GM19035 (cell line): ENCODE measurements around the gene MAGI2.

ENCODE experiments used
- ATAC-seq: cut with Tn5 transposase; IDR thresholded peaks from one replicate; pipeline ENCODE4 v1.9.1; 2021; ENCODE audit not compliant: unreplicated experiment

MAGI2 gene

DNA sequence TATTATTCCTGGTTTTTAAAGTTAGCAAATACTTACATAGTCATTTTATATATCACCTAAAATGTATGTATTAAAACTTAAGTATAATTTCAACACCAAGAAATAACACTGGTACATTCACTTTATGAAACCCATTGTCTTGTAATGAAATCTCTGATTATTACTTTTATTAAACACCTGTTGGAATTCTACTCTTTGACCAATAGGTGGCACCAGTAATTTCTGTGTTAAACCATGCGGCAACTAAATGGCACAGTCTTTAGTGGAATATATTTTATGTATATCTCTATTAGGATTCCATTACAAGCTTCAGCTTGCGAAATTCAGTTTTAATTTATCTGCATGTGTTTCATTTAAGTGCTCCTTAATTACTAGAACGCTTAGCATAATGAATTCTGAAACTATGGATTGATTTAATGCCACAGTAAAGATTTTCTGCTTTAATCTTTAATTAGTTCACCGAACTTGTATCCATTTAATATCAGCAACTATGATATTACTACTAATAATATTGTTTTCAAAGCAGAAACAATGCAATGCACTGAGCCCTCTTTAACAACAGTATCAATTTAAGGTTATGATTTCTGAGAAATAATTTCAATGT is 181.3 kb downstream of the MAGI2 start:
- peak; percentile 88 for ATAC-seq

DNA sequence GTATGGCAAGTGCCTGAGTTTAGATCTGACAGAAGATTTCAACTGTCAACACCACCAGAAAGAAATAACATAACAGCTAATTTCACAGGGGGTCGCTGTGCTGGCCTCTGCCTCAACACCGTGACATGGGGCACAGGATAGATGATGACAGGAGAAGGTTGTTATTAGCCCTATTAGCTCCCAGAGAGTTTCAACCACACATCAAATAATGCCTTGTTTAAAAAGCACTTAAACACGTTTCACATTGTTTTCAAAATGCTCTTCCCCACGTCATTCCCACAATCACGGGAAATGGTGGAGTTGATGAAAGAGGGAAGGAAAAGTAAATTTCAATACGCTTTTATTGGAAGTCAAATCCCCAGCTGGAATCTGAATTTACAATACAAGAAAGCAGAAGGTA is 184.7 kb downstream of the MAGI2 start:
- ATAC-seq = no peak

- no peak for ATAC-seq
These were observed 194.6 kb downstream of the MAGI2 start for GRCh38 chr7:79258826-79259225.

- no peak for ATAC-seq
These were observed 195.5 kb downstream of the MAGI2 start for GRCh38 chr7:79257959-79258358.

- no peak for ATAC-seq
These were observed 207.7 kb downstream of the MAGI2 start for GRCh38 chr7:79245623-79246249.

GRCh38 chr7:79244482-79244881 is 209.0 kb downstream of the MAGI2 start:
- no peak for ATAC-seq

DNA sequence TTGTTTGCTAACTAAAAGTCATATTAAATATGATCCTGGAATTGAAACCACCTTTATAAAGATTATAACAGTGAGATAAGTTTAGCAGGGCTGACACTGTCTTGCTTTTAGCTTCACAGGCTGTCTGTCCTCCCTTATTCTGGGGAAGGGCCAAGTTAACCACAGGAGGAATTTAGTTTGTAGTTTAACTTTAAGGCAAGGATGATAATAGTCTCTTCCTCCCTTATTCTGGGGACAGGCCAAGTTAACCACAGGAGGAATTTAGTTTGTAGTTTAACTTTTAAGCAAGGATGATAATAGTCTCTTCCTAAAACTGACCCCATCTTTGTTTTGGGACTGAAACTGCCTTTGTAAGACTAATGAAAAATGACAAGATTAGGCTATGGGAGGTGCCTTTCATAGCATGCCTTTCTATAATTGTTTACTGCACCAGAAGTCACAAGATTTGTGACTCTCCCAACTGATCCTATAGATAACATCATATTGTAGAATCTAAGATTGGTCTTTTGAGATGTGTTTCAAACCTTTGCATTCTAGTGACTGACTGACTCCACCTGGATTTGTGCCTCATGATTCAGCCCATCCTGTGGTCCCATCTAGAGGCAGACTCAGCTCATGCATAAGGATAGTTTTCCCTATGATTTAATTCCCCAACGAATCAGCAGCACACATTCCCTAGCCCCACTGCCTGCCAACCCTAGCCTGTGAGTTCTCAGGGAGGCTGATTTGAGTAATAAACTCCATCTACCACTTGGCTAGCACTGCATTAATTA is 212.0 kb downstream of the MAGI2 start:
- ATAC-seq = no peak

GRCh38 chr7:79240413-79240812 is 213.1 kb downstream of the MAGI2 start:
- no peak for ATAC-seq

DNA sequence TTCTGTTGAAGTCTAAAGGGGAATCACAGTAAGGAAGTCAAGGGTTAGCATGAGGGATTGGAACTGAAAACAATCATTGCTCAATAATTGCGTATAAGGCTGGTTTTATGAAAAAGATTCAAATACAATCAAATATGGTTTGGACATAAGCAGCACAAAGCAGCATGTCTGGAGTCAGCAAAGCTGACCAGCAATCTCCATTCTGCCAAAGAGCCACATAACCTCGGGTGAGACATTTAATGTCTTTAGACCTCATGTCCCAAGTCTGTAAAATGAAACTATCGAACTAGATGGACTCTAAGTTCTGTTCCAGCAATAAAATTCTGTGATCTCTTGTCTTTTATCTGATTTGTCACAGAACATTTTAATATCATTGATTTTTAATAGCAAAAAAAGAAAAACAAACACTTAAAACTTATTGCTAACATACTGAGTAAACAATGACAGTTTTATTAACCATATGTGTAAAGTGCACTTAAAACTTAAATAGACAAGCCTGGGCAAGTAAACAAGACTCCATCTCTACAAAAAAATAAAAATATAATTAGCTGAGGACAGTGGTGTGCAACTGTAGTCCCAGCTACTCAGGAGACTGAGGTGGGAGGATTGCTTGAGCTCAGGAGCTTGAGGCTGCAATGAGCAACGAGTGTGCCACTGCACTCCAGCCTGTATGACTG is 217.0 kb downstream of the MAGI2 start:
- no peak for ATAC-seq

DNA sequence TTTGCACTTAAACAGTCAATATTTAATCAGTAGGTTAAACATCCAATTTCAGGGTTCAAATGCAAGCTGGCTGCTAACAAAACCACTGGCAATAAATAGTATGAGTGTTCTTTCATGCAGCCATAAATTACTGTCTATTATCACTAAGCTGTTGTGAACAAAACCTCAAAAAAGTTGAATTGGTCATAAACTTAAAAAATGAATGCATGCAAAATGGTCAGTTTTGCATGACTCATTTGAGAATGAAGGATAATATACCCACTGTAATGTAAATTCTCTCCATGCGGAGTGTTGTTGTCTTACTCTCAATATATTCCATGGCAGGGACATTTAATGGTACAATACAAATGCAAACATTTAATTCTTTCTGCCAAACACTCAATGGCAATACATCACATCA is 226.4 kb downstream of the MAGI2 start:
- no peak for ATAC-seq

GRCh38 chr7:79221211-79221610 is 232.3 kb downstream of the MAGI2 start:
- no peak for ATAC-seq

DNA sequence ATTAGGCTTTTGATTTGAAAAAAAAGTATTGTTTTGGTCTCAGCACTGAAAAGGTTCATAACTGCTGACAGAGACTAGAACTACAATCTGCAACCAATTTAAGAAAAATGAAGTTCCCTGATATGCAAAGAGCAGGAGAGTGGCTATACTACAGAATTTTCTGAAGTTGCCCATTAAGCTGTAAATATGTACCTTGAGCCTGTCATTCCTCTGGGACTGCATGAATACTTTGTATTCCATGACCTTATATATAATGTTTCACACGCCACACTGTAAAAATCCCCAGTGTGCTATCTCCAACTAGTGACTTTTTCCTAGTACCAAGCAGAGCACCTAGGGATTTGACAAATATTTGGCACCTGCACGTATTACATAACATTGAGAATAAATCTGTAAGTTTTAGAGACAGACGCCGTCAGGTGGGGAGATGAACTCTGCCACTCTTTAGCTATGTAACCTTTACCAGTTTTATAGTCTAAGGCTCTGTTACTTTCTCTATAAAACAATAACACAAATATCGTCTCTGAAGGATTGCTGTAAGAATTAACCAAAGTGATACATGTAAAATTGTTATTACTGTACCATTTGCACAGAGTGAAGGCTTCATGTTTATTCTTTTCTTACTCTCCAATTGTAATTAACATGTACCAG is 235.4 kb downstream of the MAGI2 start:
- no peak for ATAC-seq

- no peak for ATAC-seq
These were observed 236.0 kb downstream of the MAGI2 start for GRCh38 chr7:79217468-79217867.

DNA sequence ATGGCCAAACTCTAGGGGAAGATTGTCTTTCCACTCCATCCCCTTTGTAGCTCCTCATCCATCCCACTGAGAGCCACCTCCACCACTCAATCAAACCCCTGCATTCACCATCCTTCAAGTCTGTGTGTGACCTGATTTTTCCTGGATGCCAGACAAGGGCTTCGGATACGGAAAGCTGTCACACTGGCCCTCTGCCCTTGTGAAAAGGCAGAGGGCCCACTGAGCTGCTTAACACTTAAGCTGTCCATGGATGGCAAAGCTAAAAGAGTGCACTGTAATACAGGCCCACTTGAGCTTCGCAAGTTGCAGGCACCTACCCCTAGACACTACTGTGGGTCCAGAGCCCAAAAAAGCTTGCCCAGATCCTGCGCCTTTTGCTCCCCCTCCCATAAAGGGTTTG is 237.2 kb downstream of the MAGI2 start:
- no peak for ATAC-seq

- no peak for ATAC-seq
These were observed 241.1 kb downstream of the MAGI2 start for GRCh38 chr7:79212334-79212733.

- ATAC-seq = no peak
These were observed 241.7 kb downstream of the MAGI2 start for GRCh38 chr7:79211724-79212123.

DNA sequence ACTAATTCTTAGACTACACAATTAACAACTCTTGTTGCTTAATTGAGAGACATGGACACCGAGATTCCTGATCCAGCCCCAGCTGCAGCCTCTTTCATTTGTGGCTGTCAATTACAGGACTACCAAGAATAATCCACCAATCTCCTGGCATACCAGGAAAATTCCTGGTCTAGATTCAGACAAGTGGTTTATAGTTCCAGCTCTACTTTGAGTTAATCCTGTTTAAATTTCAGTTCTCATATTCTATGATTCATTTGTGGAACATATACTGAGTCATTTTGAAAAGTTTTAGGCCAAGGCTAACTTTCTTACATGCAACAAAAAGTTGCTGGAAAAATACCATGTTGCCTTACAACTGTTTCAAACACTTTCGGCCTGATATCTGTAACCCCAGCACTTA is 253.5 kb downstream of the MAGI2 start:
- ATAC-seq = no peak

- ATAC-seq = no peak
These were observed 254.2 kb downstream of the MAGI2 start for GRCh38 chr7:79199266-79199665.

- ATAC-seq = no peak
These were observed 267.9 kb downstream of the MAGI2 start for GRCh38 chr7:79185605-79186004.

DNA sequence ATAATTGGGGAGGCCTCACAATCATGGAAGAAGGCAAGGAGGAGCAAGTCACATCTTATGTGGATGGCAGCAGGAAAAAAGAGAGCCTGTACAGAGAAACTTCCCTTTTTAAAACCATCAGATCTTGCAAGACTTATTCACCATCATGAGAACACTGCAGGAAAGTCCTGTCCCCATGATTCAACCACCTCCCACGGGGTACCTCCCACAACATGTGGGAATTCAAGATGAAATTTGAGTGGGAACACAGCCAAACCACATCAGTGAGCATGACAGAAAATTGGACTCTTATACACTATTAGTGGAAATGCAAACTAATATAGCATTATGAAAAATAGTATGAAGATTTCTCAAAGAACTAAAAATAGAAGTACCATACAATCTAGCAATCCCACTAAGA is 271.2 kb downstream of the MAGI2 start:
- no peak for ATAC-seq

- ATAC-seq = no peak
These were observed 272.9 kb downstream of the MAGI2 start for GRCh38 chr7:79180533-79180932.
